GM19351 (cell line): ENCODE results near the gene LDB3.
"Not testable (repeated sequence)": the region's sequence is repeated elsewhere in the genome, so short reads cannot be mapped to it uniquely, and the experiment has no call there.

Experiments
- ATAC-seq: cut with Tn5 transposase; IDR thresholded peaks from one replicate; pipeline ENCODE4 v1.9.1; 2021; ENCODE audit warnings: mild to moderate bottlenecking, moderate library complexity; ENCODE audit not compliant: unreplicated experiment

LDB3 gene, protein sequence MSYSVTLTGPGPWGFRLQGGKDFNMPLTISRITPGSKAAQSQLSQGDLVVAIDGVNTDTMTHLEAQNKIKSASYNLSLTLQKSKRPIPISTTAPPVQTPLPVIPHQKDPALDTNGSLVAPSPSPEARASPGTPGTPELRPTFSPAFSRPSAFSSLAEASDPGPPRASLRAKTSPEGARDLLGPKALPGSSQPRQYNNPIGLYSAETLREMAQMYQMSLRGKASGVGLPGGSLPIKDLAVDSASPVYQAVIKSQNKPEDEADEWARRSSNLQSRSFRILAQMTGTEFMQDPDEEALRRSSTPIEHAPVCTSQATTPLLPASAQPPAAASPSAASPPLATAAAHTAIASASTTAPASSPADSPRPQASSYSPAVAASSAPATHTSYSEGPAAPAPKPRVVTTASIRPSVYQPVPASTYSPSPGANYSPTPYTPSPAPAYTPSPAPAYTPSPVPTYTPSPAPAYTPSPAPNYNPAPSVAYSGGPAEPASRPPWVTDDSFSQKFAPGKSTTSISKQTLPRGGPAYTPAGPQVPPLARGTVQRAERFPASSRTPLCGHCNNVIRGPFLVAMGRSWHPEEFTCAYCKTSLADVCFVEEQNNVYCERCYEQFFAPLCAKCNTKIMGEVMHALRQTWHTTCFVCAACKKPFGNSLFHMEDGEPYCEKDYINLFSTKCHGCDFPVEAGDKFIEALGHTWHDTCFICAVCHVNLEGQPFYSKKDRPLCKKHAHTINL

DNA sequence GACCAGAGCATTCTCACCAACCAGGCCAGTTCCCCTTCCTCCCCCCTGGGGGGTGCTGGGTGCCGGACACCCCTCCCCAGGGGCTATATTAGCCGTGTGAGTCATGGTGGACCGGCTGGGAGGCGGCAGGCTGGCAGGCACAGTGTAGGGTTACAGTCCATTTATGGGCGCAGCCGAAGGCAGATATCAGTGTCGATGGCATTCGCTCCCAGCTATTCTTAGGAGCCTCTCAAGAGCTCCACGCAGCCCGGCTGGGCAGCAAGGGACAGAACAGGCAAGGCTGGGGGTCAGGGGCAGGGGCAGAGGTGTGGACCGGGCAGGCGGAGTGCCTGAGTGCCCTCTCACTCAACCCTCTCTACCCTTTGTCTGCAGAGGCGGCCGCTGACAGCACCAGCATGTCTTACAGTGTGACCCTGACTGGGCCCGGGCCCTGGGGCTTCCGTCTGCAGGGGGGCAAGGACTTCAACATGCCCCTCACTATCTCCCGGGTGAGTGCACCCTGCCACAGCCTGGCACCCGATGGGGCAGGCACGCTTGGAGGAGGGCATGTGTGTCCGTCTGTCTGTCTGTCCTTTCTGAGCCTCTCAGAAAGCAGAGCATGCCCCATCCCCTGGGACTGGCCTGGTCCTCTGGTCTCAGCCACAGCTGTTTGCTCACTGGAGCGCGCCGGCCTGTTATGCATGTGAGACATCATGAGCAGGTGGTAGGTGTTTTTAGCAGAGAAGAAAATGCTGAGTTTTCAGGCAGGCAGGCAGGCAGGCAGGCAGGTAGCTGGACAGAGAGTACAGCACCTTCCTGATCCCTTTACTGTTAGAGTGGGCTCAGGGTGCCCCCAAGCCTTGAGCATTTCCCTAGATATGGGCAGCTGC is at the start of gene LDB3:
Gene LDB3, plus strand, starts transcription at position 215 of the 869 bp plus-strand sequence. Its CDS starts 181 bp downstream, at position 396.
- ATAC-seq = peak; percentile 50

DNA sequence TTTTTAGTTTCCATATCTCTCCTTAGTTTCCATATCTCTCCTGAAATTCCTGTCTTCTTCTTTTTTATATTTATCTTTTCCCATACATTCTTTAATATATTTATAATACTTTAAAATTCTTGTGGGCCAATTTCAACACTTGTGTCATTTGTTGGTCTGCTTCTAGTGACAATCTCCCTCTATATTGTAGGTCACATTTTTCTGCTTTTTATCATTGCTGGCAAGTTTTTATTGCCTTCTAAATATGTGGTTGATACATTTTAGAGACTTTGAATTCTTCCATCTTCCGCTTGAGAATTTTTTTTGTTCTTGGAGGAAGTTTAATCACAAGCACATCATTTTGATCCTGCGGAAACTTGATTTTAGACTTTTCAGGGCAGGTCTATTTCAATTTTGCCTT is 40.0 kb upstream of the LDB3 start:
- no peak for ATAC-seq

DNA sequence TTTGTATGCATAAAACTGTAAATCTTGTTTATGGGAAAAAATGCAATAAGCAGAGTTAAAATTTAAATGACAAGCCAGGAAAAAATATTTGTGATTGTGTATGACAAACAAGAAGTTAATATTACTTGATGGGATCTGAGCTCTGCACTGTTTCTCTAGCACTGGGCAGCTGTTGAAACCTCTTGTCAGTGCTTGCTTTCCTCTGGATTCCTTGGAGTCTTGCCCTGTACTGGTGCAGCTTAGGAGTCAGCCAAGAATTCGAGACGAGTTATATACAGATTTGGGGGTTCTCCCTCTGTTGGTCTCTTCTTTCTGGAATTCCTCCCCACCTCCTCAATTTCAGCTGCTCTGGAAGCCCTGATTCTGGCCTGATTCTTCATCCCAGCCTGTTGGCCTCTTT is 38.2 kb upstream of the LDB3 start:
- no peak for ATAC-seq

DNA sequence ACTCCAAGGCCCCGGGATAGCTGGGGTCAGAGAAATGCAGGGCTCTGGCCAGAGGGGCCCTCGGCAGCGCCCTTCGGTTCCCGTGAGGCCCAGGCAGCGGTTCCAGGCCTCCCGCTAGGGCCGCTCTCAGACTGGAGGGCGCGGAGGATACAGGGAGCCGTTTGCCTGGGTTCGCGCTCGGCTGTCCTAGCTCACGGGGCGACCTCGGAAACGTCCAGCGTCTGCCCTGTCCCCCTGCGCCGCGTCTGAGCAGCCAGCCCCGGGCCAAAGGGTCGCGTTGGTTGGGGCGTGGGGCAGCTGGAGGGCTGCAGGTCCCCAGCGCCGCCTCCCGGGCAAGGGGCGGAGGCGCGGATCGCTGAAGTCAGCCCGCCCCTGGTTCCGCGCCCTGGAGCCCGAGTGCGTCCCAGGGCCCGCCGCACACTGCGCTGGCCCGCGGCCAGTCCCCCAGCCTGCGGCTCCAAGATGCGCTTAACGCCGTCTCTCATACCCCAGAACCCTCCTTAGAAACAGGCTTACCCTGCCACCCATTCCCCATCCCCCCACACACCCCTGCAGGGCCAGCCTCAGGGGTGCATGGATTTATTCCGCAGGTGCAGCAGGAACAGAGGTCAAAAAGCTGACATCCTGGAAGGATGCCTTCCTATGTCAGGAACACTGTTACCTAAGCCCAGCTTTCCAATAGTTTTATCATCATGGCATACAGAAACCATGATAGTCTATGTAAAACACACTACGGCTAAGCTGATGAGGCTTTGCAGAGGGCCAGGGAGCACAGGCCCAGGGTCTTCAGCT is 36.1 kb upstream of the LDB3 start:
- no peak for ATAC-seq

DNA sequence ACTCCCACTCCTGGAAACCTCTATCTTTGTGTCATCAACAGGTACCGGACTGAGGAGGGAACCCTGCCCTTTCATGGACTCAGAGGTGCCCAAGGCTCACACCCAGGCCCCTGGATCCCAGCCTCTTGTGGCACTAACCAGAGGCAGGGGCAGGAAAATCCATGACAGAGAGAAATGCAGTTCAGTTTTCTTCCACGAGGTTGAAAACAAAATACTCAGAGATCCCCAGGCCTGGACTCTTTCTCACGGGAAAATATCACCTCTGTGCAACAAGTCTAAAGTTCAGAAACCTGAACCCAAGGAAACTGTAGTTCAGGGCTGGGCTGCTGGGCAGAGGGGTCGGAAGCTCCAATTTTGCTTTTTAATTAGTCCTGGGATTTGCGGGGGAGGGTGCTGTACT is 35.4 kb upstream of the LDB3 start:
- no peak for ATAC-seq

DNA sequence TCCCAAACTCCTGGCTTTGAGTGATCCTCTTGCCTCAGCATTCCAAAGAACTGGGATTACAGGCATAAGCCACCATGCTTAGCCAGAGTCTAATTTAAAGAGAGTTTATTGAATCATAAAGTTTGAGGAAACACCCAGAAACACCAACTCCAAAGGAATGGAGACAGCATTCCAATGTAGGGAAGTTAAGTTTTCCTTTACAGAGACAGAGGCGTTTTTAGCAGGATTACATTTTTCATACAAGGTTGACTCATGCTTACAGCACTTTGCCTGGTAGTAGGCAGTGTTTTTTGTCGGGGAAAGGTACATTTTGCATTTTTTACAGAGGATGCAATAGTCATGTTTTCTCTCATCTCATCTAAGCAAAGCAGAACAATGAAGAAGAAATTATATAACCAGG is 32.9 kb upstream of the LDB3 start:
- no peak for ATAC-seq

DNA sequence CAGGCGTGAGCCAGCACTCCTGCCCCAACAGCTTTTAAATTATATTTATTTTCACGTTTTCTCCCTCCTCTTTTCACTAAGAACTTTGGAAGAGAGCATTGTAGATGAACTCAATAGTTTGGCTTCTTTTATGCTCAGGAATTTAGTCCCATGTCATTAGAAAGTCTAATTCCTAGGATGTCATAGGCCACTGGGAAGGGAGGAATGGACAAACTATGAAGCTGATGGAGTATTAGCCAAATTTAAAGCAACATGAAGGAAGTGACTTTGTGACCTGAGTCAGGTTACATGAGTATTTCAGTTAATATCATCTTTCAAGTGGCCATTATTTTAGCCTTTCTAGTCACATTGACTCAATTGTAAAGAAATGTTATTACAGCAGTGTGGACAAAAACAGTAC is 32.0 kb upstream of the LDB3 start:
- ATAC-seq = no peak

DNA sequence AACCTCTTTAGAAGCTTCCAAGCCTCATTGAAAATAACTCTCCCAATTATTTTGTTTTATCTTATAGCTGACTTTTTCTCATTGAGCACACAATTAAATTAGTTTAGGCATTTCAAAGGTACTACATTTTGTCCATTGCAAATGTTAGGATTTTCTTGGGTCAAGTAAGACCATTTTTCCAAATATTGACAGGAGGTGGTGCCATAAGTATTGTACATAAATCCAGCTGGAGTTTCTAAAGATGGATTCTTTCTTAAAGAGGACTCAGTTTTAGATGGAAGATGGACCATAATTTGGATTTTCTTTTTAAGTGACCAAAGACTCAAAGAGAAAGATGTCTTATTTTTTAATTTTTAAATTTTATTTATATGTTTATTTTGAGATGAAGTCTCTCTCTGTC is 26.3 kb upstream of the LDB3 start:
- ATAC-seq = no peak

DNA sequence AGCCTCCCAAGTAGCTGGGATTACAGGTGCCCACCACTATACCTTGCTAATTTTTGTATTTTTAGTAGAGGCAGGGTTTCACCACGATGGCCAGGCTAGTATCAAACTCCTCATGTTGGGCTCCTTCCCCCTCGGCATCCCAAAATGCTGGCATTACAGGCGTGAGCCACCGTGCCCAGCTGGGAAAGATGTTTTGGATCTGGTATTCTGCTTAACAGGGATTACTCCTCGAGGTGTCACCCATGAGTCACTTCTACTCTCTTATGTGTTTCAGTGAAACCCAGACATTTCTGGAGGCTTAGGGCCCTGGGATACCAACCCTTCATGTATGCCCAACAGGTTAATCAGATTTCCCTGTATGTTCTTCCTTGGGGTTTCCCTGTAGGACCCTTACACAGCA is 25.8 kb upstream of the LDB3 start:
- ATAC-seq = peak; percentile 18

DNA sequence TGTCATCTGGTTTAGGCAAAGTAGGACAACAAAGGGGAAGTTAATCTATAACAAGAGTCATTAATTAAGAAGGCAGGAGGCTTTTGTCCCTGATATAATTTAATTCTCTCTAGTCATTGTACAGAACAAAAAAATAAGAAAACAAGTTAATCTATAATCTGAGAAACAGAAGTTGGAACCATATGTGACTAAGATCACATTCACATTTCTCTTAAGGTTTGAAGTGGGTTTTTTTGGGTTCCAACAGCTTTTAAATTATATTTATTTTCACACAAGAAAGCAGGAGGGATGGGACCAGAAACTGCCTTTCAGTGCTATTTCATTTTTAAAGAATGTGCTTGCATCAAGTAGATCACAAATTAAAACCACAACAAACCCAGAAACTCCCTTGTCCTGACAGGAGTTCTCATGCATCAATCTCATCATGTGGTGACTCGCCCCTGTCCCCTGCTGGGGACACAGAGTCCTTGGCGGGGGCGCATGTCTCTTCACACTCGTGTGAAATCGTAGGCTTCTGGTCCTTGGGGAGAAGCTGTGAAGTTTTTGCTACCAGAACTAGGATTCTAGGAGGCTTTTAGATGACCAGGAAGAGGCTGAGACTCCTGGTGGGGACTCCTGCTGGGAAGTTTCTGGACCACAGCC is 24.0 kb upstream of the LDB3 start:
- no peak for ATAC-seq

DNA sequence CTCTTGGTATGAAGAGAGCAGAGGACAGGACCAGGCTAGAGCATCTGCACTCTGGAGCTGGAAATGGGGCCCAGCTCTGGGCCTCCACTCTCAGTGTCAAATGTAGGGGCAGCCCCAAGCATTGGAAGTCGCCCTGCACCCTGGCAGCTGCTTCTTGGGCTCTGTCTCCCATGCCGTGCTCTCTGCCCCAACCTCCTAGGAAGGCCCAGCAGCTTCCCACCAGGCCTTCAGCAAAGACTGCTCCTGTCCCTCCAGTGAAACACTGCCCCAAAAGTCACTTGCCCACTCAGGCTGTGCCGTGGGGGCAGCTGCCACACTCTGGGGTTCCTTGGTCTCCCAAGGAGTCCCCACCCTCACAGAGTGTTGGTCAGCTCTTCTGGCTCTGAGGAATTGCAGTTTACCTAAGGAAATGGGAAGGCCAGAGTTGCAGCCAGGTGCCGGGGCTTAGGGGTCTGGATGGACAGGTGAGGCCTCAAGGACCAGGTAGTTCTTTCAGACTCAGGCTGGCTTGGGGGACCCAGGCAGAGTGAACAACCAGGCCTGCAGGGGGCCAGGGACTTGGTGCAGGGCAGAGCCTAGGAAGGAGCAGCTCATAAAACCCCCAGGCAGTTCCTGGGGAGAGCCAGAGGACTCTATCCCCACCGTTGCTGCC is 23.4 kb upstream of the LDB3 start:
- no peak for ATAC-seq

DNA sequence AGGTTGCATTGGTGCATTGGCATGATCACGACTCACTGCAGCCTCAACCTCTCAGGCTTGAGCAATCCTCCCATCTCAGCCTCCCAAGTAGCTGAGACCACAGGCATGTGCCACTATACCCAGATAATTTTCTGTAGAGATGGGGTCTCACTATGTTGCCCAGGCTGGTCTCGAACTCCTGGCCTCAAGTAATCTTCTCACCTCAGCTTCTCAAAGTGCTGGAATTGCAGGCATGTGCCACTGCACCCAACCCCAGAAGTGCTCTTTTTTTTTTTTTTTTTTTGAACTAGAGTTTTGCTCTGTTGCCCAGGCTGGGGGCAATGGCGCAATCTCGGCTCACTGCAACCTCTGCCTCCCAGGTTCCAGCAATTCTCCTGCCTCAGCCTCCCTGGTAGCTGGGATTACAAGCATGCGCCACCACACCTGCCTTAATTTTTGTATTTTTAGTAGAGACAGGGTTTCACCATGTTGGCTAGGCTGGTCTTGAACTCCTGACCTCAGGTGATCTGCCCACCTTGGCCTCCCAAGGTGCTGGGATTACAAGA is 22.6 kb upstream of the LDB3 start:
- ATAC-seq = not testable (repeated sequence)

DNA sequence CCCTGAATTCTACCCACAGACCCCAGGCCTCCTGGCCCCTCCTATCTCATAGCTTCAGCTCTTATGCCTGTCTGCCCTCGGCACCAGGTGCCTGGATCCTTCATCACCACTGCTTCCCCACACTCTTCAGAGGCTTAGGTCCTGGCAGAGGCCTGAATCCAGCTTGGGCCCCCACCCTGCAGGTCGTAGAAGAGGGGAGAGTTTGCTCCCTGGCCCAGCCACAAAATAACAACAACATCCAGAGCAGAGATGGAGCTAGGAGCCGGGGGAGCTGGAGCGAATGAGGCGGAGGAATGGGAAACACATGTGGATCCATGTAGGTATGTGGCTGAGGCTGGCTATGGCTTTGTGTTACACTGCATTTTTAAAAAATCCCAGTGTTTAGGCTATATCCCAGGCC is 21.8 kb upstream of the LDB3 start:
- no peak for ATAC-seq

DNA sequence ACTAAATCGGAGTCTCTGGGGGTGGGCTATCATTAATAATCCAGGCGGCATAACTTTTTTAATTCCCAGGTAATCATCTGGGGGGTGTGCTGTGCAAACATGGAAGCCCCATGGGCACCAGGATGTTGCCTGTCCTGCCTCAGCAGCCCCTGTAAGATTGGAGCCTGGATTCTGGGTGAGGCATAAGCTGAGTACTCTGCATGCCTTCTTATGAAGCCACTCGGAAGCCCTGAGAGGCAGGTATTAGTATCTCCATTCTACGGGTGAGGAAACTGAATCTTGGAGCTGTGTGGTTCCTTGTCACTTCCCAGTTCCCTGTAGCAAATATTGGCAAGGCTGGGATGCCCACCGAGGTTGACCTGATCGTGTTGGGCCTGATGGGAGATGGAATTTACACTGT is 21.4 kb upstream of the LDB3 start:
- ATAC-seq = no peak

DNA sequence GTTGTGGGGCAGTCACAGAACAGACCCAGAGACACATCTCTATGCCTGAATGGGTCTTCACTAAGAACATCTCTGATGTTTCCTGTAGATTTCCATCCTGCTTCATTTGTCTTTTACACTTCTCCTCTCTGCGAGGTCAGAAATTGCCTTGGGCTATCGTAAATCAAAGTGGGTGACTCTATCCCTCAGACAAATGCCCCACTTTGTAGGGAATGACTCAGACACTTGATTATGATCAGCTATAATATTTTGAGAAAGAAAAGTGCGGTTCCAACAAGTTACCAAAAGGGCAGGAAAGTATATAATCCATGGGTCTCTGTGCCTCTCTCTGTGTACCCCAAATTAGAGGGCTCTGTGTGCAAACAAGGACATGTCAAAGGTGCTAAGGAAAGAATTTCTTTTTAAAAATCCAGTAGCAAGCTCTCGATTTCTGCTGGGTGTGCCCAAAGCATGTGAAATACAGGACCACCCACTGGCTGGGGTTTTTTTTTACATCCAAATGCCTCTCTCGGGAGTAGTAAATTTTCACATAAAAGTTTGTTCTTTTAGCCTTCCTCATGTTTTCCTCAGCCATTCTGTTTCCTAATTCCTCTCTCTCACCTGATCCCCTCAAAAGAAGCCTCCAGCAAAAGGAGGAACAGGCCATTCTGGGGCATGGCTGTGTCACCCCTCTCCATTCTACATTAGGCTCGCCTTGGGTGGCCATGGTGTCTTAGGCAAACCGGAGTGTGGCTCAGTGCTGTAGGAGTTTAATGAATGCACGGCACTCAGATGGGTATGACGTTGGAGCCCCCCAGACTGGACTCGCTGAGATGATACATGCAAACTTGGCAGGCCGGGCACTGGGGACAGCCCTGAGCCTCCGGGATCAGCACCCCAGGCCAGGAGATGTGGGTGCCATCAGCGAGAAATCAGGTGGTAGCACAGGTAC is 20.3 kb upstream of the LDB3 start:
- no peak for ATAC-seq

DNA sequence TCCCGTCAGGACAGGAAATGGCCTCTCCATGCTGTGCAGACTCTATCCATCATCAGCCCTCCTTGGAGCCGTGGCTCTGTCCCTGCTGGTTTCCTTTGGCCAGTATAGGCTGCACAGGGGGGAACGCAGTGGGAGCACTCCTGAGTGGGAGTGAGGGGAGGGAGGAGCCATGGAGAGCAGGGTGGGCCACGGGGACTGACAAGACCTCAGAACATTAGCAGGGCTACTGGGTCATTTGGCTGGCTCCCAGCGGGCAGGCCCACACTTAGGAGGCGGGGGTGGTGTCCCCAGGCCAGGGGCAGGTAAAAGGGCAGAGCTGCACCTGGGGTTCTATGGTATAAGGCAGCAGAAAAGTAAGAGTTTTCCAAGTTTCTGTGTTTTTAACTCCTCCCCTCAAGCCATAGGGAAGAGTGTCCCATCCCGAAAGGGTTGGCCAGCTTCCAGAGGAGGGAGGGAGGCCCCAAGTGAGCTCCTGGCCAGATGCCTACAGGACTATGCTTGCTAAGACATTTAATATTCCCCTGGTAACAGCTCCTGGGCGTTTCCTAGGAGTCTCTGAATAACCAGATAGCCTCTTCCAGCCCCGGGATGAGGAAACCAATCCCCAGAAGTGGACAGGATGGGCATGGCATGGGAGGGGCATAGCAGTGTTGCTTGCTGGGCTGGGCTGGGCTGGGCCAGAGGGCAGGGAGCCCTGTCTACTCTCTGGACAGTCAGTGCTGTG is 19.4 kb upstream of the LDB3 start:
- no peak for ATAC-seq

DNA sequence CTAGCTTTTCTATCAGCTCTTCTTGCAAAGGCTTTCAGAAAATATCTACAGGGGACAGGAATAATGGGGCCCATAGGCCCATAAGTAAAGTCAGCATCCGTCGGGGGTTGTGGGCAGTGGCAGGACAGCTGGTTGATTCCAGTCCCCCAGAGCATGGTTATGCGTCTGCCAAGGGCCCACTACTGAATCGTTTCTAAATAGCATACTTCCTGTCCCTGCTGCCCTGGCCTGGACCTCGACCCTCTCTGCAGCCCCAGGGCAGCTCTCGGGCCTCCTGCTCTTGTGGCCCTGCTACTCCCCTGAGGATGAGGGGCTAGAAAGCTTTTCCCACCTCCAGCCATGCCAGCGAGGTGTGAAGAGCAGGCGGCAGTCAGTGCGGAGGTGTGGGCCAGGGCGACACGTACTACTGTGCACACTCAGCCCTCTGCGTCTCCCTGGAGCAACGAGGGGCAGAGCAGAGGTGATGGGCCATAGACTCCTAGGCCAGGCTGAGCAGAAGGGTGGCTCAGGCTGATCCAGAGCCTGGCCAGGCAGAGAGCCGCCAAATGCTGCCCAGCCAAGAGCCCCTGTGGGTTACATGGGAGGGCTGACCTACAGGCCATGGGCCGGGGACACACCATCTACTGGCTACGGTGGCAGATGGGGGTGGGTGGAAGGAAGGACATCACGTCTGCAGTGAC is 18.7 kb upstream of the LDB3 start:
- no peak for ATAC-seq
